ENCODE results near the gene EXTL1.

EXTL1 gene

GRCh38 chr1:26010825-26011224, 10.8 kb upstream of the EXTL1 start:
- H3K9me3 ChIP-seq (ENCODE audit: low read length): no peaks in the 10 kb centered on the region
- no peaks in the 10 kb centered on the region for H3K9me2 ChIP-seq (ENCODE audit: low read depth, low read length)
- no peak overlapping the region for H3K27ac ChIP-seq (ENCODE audit: low read depth, low read length, poor library complexity, severe bottlenecking)
- H3F3A ChIP-seq (ENCODE audit: insufficient read depth, low read length): no peaks in the 10 kb centered on the region
- no peak overlapping the region for H3K4me2 ChIP-seq (ENCODE audit: low read length)
- TF ChIP-seq EZH2 (IDR thresholded peaks at IDR 0.05; ENCODE audit: borderline replicate concordance, low read length): no peak
- TF ChIP-seq, protein P1, sequence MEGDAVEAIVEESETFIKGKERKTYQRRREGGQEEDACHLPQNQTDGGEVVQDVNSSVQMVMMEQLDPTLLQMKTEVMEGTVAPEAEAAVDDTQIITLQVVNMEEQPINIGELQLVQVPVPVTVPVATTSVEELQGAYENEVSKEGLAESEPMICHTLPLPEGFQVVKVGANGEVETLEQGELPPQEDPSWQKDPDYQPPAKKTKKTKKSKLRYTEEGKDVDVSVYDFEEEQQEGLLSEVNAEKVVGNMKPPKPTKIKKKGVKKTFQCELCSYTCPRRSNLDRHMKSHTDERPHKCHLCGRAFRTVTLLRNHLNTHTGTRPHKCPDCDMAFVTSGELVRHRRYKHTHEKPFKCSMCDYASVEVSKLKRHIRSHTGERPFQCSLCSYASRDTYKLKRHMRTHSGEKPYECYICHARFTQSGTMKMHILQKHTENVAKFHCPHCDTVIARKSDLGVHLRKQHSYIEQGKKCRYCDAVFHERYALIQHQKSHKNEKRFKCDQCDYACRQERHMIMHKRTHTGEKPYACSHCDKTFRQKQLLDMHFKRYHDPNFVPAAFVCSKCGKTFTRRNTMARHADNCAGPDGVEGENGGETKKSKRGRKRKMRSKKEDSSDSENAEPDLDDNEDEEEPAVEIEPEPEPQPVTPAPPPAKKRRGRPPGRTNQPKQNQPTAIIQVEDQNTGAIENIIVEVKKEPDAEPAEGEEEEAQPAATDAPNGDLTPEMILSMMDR (IDR thresholded peaks at IDR 0.05; ENCODE audit: low read length): no peak
- peaks cover 4% of the 10 kb centered on the region; the same call in 1 of the 2 replicates for H3K27me3 ChIP-seq (ENCODE audit: insufficient read depth, low read length)
- H2AFZ ChIP-seq (ENCODE audit: low read length): no peak overlapping the region
- no peaks in the 10 kb centered on the region for H4K20me1 ChIP-seq (ENCODE audit: insufficient read depth, low read length)
- H3K4me1 ChIP-seq (ENCODE audit: insufficient read depth, low read length, severe bottlenecking): peaks cover 7% of the 10 kb centered on the region
- H3K79me2 ChIP-seq (ENCODE audit: insufficient read depth, low read length): no peaks in the 10 kb centered on the region
- no peak overlapping the region for H3K9ac ChIP-seq (ENCODE audit: low read length)
- H3K4me3 ChIP-seq (ENCODE audit: low read depth, low read length, poor library complexity, severe bottlenecking): no peak overlapping the region
- H3K36me3 ChIP-seq (ENCODE audit: insufficient read depth, low read length): no peaks in the 10 kb centered on the region

DNA sequence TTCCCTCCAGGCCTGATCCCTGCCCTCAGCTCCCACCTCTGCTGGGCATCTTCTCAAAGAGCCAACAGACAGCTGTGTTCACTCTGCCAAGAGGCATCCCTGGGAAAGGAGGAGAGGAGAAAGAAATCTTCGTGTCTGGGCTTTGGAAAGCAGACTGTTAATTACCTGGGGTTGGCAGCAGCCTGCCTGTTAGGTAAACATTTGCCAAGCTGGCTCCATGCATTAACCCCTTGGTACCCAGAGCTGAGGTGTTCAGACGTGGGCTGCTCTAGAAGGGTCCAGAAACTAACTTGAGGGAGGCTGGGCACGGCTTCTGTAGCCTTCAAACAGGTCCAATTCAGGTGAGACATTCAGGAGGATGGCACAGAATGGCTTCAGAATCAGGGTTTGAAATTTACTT, 8.7 kb upstream of the EXTL1 start:
- no peak overlapping the region for H3K9ac ChIP-seq (ENCODE audit: low read length)
- no peak overlapping the region for H3K4me3 ChIP-seq (ENCODE audit: low read depth, low read length, poor library complexity, severe bottlenecking)
- H2AFZ ChIP-seq (ENCODE audit: low read length): no peak overlapping the region
- H3K9me2 ChIP-seq (ENCODE audit: low read depth, low read length): no peaks in the 10 kb centered on the region
- H3K9me3 ChIP-seq (ENCODE audit: low read length): no peaks in the 10 kb centered on the region
- H3K27me3 ChIP-seq (ENCODE audit: insufficient read depth, low read length): 0 out of 2 replicates have a peak, but pooled peaks cover 3% of the 10 kb centered on the region
- H4K20me1 ChIP-seq (ENCODE audit: insufficient read depth, low read length): no peaks in the 10 kb centered on the region
- no peak for TF ChIP-seq EZH2 (IDR thresholded peaks at IDR 0.05; ENCODE audit: borderline replicate concordance, low read length)
- TF ChIP-seq, protein P1 (IDR thresholded peaks at IDR 0.05; ENCODE audit: low read length): no peak
- H3K36me3 ChIP-seq (ENCODE audit: insufficient read depth, low read length): no peaks in the 10 kb centered on the region
- no peaks in the 10 kb centered on the region for H3F3A ChIP-seq (ENCODE audit: insufficient read depth, low read length)
- no peak overlapping the region for H3K4me2 ChIP-seq (ENCODE audit: low read length)
- H3K79me2 ChIP-seq (ENCODE audit: insufficient read depth, low read length): no peaks in the 10 kb centered on the region
- peaks cover 7% of the 10 kb centered on the region for H3K4me1 ChIP-seq (ENCODE audit: insufficient read depth, low read length, severe bottlenecking)
- no peak overlapping the region for H3K27ac ChIP-seq (ENCODE audit: low read depth, low read length, poor library complexity, severe bottlenecking)

DNA sequence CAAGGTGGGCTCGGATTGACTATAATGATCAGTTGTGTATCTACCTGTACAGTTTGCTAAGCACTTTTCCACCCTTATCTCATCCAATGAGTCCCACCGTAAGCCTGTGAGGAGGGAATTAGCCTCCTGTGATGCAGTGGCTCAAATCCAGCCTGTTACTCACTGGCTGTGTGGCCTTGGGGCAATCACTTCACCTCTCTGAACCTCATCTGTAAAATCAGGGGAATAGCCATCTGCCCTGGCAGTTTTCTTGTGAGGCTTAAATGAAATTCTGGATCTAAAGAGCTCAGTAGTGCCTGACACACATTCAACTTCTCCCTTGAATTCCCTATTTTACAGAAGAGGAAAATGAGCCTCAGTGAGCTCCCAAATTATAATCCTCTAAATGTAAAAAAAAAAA, 7.4 kb upstream of the EXTL1 start:
- Histone ChIP-seq H3K9me2 (ENCODE audit: low read depth, low read length) (no peaks in the 10 kb centered on the region), H3K36me3 (ENCODE audit: insufficient read depth, low read length) (no peaks in the 10 kb centered on the region), H3K4me2 (ENCODE audit: low read length) (no peak overlapping the region), H3K79me2 (ENCODE audit: insufficient read depth, low read length) (no peaks in the 10 kb centered on the region), H3F3A (ENCODE audit: insufficient read depth, low read length) (no peaks in the 10 kb centered on the region), H3K4me3 (ENCODE audit: low read depth, low read length, poor library complexity, severe bottlenecking) (no peak overlapping the region), H3K9me3 (ENCODE audit: low read length) (no peaks in the 10 kb centered on the region), H4K20me1 (ENCODE audit: insufficient read depth, low read length) (no peaks in the 10 kb centered on the region), H2AFZ (ENCODE audit: low read length) (no peak overlapping the region), H3K4me1 (ENCODE audit: insufficient read depth, low read length, severe bottlenecking) (peaks cover 7% of the 10 kb centered on the region), H3K9ac (ENCODE audit: low read length) (no peak overlapping the region), H3K27me3 (ENCODE audit: insufficient read depth, low read length) (0 out of 2 replicates have a peak, but pooled peaks cover 3% of the 10 kb centered on the region), H3K27ac (ENCODE audit: low read depth, low read length, poor library complexity, severe bottlenecking) (no peak overlapping the region)
- TF ChIP-seq, protein P1 (IDR thresholded peaks at IDR 0.05; ENCODE audit: low read length): no peak
- no peak for TF ChIP-seq EZH2 (IDR thresholded peaks at IDR 0.05; ENCODE audit: borderline replicate concordance, low read length)
